Measurements from ENCODE around the gene ZKSCAN2. TPM values are rescaled to one million over a fixed set of nuclear protein-coding genes. Genes with fewer than 3 reads are reported as not detected.
A peak's percentile ranks its signal among the peaks of the same experiment; 100 is the strongest.

ZKSCAN2 gene
- 25.5 and 25.8 TPM in 2 replicates for total RNA-seq
- long read RNA-seq, partial matches to known transcripts, result 1 of 9 reads
- long read RNA-seq, other reads (novel, unspliced or antisense), result 8 of 9 reads

DNA sequence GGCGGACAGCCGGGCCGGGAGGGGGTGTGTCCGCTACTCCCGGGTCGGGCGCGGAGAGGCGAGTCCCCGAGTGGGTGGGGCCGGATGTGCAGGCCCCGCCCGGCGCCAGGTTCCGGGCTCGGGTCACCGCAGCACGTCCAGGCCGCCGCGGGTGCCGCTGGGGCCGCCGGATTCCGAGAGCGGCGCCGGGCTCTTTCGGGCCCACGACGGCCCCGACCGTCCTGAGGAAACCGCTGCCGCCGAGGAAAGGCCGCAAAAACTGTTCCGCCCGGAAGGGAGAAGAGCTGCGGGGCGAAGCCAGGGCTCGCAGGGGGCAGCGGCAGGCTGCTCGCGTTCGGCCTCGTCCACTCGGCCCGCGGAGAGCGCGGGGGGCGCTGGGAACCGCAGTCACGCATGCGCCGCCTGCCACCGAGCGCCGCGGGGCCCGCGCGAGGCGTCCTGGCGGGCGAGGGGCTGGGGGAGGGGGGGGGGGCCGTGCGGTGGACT is at the start of gene ZKSCAN2:
ZKSCAN2 (minus strand) TSS at position 376 of the 486 bp plus-strand sequence. CDS start 718 bp downstream, outside the sequence.
- peak within 1 kb of the TSS; percentile 97 for H3K4me3 Mint-ChIP-seq
- TF ChIP-seq, protein P1, sequence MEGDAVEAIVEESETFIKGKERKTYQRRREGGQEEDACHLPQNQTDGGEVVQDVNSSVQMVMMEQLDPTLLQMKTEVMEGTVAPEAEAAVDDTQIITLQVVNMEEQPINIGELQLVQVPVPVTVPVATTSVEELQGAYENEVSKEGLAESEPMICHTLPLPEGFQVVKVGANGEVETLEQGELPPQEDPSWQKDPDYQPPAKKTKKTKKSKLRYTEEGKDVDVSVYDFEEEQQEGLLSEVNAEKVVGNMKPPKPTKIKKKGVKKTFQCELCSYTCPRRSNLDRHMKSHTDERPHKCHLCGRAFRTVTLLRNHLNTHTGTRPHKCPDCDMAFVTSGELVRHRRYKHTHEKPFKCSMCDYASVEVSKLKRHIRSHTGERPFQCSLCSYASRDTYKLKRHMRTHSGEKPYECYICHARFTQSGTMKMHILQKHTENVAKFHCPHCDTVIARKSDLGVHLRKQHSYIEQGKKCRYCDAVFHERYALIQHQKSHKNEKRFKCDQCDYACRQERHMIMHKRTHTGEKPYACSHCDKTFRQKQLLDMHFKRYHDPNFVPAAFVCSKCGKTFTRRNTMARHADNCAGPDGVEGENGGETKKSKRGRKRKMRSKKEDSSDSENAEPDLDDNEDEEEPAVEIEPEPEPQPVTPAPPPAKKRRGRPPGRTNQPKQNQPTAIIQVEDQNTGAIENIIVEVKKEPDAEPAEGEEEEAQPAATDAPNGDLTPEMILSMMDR (conservative IDR thresholded peaks at IDR 0.05), result no peak
- peaks cover 5% of the 10 kb centered on the region for H3K27me3 Mint-ChIP-seq (ENCODE audit: low read depth)
- no peaks in the 10 kb centered on the region for H3K9me3 Mint-ChIP-seq
- H3K27ac Mint-ChIP-seq (ENCODE audit: unreplicated experiment), result peak within 1 kb of the TSS; percentile 100
- H3K36me3 Mint-ChIP-seq (ENCODE audit: low read depth), result peaks cover 9% of the 10 kb centered on the region
- peak; percentile 70 for DNase-seq (ENCODE audit: low read depth, low spot score)
- H3K4me1 Mint-ChIP-seq, result peaks cover 48% of the 10 kb centered on the region

DNA sequence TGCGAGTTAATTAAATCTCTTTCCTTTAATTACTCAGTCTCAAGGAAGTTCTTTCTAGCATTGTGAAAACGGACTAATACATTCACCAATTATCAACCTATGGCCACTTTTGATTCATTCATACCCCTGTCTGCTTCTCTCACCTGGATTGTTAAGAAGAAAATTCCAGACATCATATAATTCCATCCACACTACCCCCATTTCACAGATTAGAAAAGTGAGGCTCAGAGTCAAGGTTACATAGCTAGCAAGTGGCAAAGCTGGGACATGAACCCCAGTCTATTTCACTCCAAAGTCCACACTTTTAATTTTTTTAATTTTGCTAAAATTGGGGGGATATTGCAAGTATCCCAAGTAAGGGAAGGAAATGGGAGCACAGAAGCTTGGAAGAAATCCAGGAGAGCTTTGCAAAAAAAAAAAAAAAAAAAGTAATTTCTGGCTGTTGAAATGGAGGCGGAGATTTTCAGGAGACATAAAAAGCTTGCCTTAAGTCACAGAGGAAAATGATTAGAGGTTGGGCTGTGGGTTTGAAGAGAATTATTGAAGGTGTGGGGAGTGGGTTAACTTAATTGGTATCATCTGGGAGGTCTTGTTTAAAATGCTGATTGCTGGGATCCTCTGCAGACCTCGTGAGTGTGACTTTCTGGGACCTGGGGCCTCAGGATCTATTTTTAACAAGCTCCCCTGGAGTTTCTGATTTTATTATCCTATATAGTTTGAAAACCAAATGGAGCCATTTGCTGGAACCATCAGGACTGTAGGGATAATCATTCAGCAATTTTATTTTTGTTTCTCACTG is 42.3 kb upstream of the ZKSCAN2 start:
- TF ChIP-seq, protein P1 (conservative IDR thresholded peaks at IDR 0.05), result no peak
- Mint-ChIP-seq H3K27me3 (ENCODE audit: low read depth) (no peaks in the 10 kb centered on the region), H3K4me1 (no peaks in the 10 kb centered on the region), H3K9me3 (no peaks in the 10 kb centered on the region), H3K4me3 (no peak overlapping the region), H3K27ac (ENCODE audit: unreplicated experiment) (no peak overlapping the region), H3K36me3 (ENCODE audit: low read depth) (no peaks in the 10 kb centered on the region)
- DNase-seq (ENCODE audit: low read depth, low spot score), result no peak

DNA sequence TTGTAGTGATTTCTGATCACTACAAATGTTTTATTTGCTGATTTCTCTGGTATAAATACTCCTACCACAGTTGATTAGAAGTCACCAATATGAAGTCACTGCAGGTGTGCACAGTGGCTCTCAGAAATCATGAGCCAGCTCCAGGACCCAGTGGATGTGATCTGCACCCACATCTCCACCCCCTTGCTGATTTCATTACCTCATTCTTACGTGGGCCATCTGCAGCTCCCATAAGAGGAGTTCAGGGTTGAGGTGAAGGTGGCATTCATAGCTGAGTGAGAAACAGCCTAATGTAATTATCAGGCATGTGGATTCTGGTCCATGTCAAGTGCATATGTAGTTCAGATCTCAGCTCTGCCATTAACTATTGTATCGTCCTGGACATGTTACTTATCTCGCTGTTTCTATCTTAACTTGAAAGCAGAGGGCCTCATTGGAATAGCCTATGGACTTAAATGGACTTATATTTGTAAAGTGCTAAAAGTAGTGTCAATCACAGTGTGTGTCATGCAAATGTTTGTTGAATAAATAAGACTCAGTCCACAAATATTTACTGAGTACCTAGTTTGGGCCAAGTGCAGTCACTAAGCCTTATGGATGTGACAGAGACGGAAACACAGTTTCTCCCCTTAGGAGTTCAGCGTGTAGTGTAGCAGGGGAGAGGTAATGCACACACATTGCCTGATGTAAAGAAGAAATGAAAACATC is 40.7 kb upstream of the ZKSCAN2 start:
- H3K9me3 Mint-ChIP-seq, result no peaks in the 10 kb centered on the region
- H3K36me3 Mint-ChIP-seq (ENCODE audit: low read depth), result no peaks in the 10 kb centered on the region
- no peak overlapping the region for H3K27ac Mint-ChIP-seq (ENCODE audit: unreplicated experiment)
- no peak overlapping the region for H3K4me3 Mint-ChIP-seq
- TF ChIP-seq, protein P1 (conservative IDR thresholded peaks at IDR 0.05), result no peak
- H3K4me1 Mint-ChIP-seq, result no peaks in the 10 kb centered on the region
- H3K27me3 Mint-ChIP-seq (ENCODE audit: low read depth), result no peaks in the 10 kb centered on the region
- DNase-seq (ENCODE audit: low read depth, low spot score), result no peak

DNA sequence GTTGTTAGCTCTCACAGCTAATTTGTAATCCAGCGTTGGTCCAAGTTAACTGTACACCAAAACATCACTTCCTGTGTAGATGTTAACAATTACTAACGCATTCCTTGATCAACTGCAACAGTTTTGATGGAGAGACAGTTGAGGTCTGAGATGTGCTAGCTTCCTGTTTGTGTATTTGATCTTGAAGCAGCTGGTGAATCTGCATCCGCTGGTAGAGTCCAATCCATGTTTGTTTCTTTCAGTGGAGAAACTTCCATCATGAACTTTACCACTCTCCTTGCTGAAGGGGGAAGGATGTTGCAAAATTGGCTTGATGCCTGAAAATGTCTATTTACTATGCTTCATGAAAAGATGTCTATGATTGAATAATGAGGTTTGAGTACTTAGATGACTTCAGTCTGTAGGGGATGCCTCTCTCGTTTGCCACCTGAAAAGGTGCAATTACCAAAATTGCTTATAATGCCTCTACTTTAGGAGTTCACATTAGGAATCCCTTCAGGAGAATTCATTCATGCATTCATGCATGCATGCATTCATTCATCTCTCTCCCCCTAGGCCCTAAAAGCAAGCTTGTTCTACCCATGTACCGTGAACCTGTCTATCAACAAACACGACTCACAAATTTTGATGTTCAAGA is 39.6 kb upstream of the ZKSCAN2 start:
- H3K36me3 Mint-ChIP-seq (ENCODE audit: low read depth), result no peaks in the 10 kb centered on the region
- no peaks in the 10 kb centered on the region for H3K27me3 Mint-ChIP-seq (ENCODE audit: low read depth)
- H3K9me3 Mint-ChIP-seq, result no peaks in the 10 kb centered on the region
- H3K27ac Mint-ChIP-seq (ENCODE audit: unreplicated experiment), result no peak overlapping the region
- H3K4me1 Mint-ChIP-seq, result no peaks in the 10 kb centered on the region
- DNase-seq (ENCODE audit: low read depth, low spot score), result no peak
- H3K4me3 Mint-ChIP-seq, result no peak overlapping the region
- TF ChIP-seq, protein P1 (conservative IDR thresholded peaks at IDR 0.05), result no peak

DNA sequence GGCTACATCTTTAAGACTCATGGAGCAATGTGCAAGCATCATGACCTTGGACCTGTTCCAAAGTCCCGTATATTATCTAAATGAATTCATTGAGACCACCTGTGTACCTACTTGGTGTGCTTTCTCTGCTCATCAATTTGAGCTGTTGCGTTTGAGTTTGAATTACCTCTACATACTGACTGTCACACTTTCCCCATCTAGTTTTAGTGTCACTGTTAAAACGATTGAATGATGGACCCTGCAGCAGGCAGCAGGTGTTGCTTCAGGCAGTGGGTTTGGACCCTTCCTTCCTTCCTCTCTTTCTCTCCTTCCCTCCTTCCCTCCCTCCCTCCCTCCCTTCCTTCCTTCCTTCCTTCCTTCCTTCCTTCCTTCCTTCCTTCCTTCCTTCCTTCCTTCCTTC is 33.9 kb upstream of the ZKSCAN2 start:
- no peak overlapping the region for H3K27ac Mint-ChIP-seq (ENCODE audit: unreplicated experiment)
- H3K9me3 Mint-ChIP-seq, result no peaks in the 10 kb centered on the region

More for the DNA sequence above, 33.9 kb upstream of the ZKSCAN2 start:
- no peak for DNase-seq (ENCODE audit: low read depth, low spot score)
- Mint-ChIP-seq H3K4me3 (no peak overlapping the region), H3K27me3 (ENCODE audit: low read depth) (no peaks in the 10 kb centered on the region), H3K36me3 (ENCODE audit: low read depth) (peaks cover 8% of the 10 kb centered on the region), H3K4me1 (no peaks in the 10 kb centered on the region)
- TF ChIP-seq, protein P1 (conservative IDR thresholded peaks at IDR 0.05), result no peak
